H1 (cell line): ENCODE measurements around the gene DRD1. TPM values are rescaled to one million over a fixed set of nuclear protein-coding genes. Genes with fewer than 3 reads are reported as not detected.

ENCODE experiments used
- CTCF ChIA-PET: fragments of 300-600 bp; sonication (Branson Sonifier 250); formaldehyde crosslinking; loops from one replicate; lab custom pipeline; 2021; ENCODE audit not compliant: partially characterized antibody; lab: Charles Lee
- POLR2A ChIA-PET: fragments of 300-600 bp; sonication (Branson Sonifier 250); formaldehyde crosslinking; loops from one replicate; lab custom pipeline; 2021; ENCODE audit warnings: inconsistent platforms; ENCODE audit not compliant: partially characterized antibody; lab: Charles Lee
- DNase-seq, 2 experiments: peaks; one replicate each; pipeline versions ENCODE4 v3.0.0 to v3.0.0-alpha.2; 2010 to 2022; ENCODE audit warnings: low spot score in 2 of 2, low read depth in 1 of 2, mixed read lengths in 1 of 2
- FAIRE-seq: peaks from 2 replicates; lab custom pipeline; 2011; peaks lifted over from hg19 to GRCh38; lab: Jason Lieb, UNC
- H2AFZ ChIP-seq: 2 replicates; pipeline ENCODE4 v1.8.1; 2012; ENCODE audit warnings: low read length, inconsistent platforms
- H2AK5ac ChIP-seq: 2 replicates; pipeline ENCODE4 v1.6.1; 2013; ENCODE audit warnings: low read depth, low read length
- H2BK120ac ChIP-seq: replicated peaks from 2 replicates; pipeline ENCODE3; 2013; ENCODE audit warnings: low read depth, low read length, inconsistent platforms
- H2BK12ac ChIP-seq: 2 replicates; pipeline ENCODE4 v1.6.1; 2013; ENCODE audit warnings: low read depth, low read length
- H2BK15ac ChIP-seq: 2 replicates; pipeline ENCODE4 v1.6.1; 2013; ENCODE audit warnings: low read length
- H2BK20ac ChIP-seq: 2 replicates; pipeline ENCODE4 v1.6.1; 2013; ENCODE audit warnings: low read length
- H2BK5ac ChIP-seq: 2 replicates; pipeline ENCODE4 v1.6.1; 2013; ENCODE audit warnings: low read depth, low read length
- H3K14ac ChIP-seq: 2 replicates; pipeline ENCODE4 v1.6.1; 2013; ENCODE audit warnings: inconsistent platforms; ENCODE audit not compliant: insufficient read length
- H3K18ac ChIP-seq: 2 replicates; pipeline ENCODE4 v1.6.1; 2013; ENCODE audit warnings: low read length; ENCODE audit errors: extremely low read depth
- H3K23ac ChIP-seq: 2 replicates; pipeline ENCODE4 v1.6.1; 2013; ENCODE audit warnings: inconsistent platforms; ENCODE audit not compliant: insufficient read length
- H3K23me2 ChIP-seq: 2 replicates; pipeline ENCODE4 v1.6.1; 2013; ENCODE audit warnings: low read depth, low read length
- H3K27ac ChIP-seq: 2 replicates; pipeline ENCODE4 v1.6.1; 2011; ENCODE audit warnings: low read depth, low read length, inconsistent platforms
- H3K27me3 ChIP-seq, 4 experiments: replicated peaks in 1 of 4; 1 replicate in 1 of 4; 2 replicates in 3 of 4; pipeline versions ENCODE4 v1.6.1 to v1.8.1; 2011 to 2013; ENCODE audit warnings: low read length in 3 of 4, mild to moderate bottlenecking in 3 of 4, inconsistent platforms in 2 of 4, mixed read lengths in 2 of 4, moderate library complexity in 1 of 4; ENCODE audit not compliant: control insufficient read depth in 3 of 4, insufficient read depth in 3 of 4; ENCODE audit errors: extremely low read depth in 1 of 4
- H3K36me3 ChIP-seq, 4 experiments: 2 replicates each; pipeline versions ENCODE4 v1.6.1 to v1.8.1; 2011 to 2013; ENCODE audit warnings: mild to moderate bottlenecking in 4 of 4, low read length in 3 of 4, moderate library complexity in 2 of 4, control low read depth in 1 of 4, inconsistent platforms in 1 of 4; ENCODE audit not compliant: insufficient read depth in 4 of 4, control insufficient read depth in 2 of 4
- H3K4ac ChIP-seq: replicated peaks from 2 replicates; pipeline ENCODE3; 2013; ENCODE audit warnings: low read length, low read depth, mixed read lengths, inconsistent platforms; ENCODE audit not compliant: insufficient read length
- H3K4me1 ChIP-seq, 4 experiments: replicated peaks in 1 of 4; 1 replicate in 1 of 4; 2 replicates in 3 of 4; pipeline versions ENCODE4 v1.6.1 to v1.8.1; 2011 to 2013; ENCODE audit warnings: low read length in 3 of 4, inconsistent platforms in 2 of 4, mixed read lengths in 1 of 4; ENCODE audit not compliant: insufficient read depth in 4 of 4, control insufficient read depth in 3 of 4
- H3K4me2 ChIP-seq, 2 experiments: 2 replicates each; pipeline versions ENCODE4 v1.6.1 to v1.8.1; 2011 to 2013; ENCODE audit warnings: low read depth in 2 of 2, low read length in 2 of 2, control low read depth in 1 of 2, inconsistent platforms in 1 of 2, mild to moderate bottlenecking in 1 of 2; ENCODE audit not compliant: insufficient read depth in 1 of 2
- H3K4me3 ChIP-seq, 4 experiments: fragments of 200-600, 300-600 bp in 1 of 4; sonication (generic), shearing (Covaris generic), sonication (Bioruptor Twin) in 1 of 4; 2 replicates each; pipeline versions ENCODE4 v1.5.1 to v1.8.1; 2011 to 2016; ENCODE audit warnings: low read length in 4 of 4, low read depth in 3 of 4, control low read depth in 2 of 4, inconsistent platforms in 2 of 4, mild to moderate bottlenecking in 2 of 4, mixed read lengths in 1 of 4, moderate library complexity in 1 of 4; ENCODE audit not compliant: insufficient read depth in 2 of 4; ENCODE audit errors: extremely low read depth in 1 of 4
- H3K56ac ChIP-seq: replicated peaks from 2 replicates; pipeline ENCODE3; 2013; ENCODE audit warnings: low read depth, mild to moderate bottlenecking, mixed read lengths, low read length, inconsistent platforms; ENCODE audit not compliant: insufficient read length
- H3K79me1 ChIP-seq: 2 replicates; pipeline ENCODE4 v1.6.1; 2013; ENCODE audit warnings: low read depth, low read length, control low read depth
- H3K79me2 ChIP-seq, 2 experiments: 2 replicates each; pipeline versions ENCODE4 v1.6.1 to v1.8.1; 2012 to 2013; ENCODE audit warnings: low read length in 2 of 2, mild to moderate bottlenecking in 2 of 2, inconsistent platforms in 1 of 2; ENCODE audit not compliant: insufficient read depth in 2 of 2, control insufficient read depth in 1 of 2
- H3K9ac ChIP-seq, 4 experiments: replicated peaks in 1 of 4; 1 replicate in 1 of 4; 2 replicates in 3 of 4; pipeline versions ENCODE4 v1.6.1 to v1.8.1; 2011 to 2013; ENCODE audit warnings: low read depth in 3 of 4, low read length in 3 of 4, control low read depth in 2 of 4, mild to moderate bottlenecking in 2 of 4, moderate library complexity in 2 of 4, inconsistent platforms in 1 of 4; ENCODE audit errors: extremely low read depth in 1 of 4
- H3K9me3 ChIP-seq, 2 experiments: 2 replicates each; pipeline versions ENCODE4 v1.6.1 to v1.8.1; 2012 to 2013; ENCODE audit warnings: mild to moderate bottlenecking in 2 of 2, moderate library complexity in 2 of 2, control low read depth in 1 of 2, inconsistent platforms in 1 of 2, low read depth in 1 of 2, low read length in 1 of 2, mixed read lengths in 1 of 2; ENCODE audit not compliant: insufficient read depth in 2 of 2
- H4K20me1 ChIP-seq, 2 experiments: replicated peaks in 1 of 2; 2 replicates each; pipeline versions ENCODE3 to v1.8.1; 2011 to 2013; ENCODE audit warnings: inconsistent platforms in 2 of 2, low read length in 2 of 2, mild to moderate bottlenecking in 1 of 2; ENCODE audit not compliant: insufficient read depth in 2 of 2, control insufficient read depth in 1 of 2
- H4K5ac ChIP-seq: 2 replicates; pipeline ENCODE4 v1.6.1; 2013; ENCODE audit warnings: low read length, low read depth, mixed read lengths, inconsistent platforms; ENCODE audit not compliant: insufficient read length
- H4K8ac ChIP-seq: 2 replicates; pipeline ENCODE4 v1.8.0; 2013; ENCODE audit warnings: mild to moderate bottlenecking, moderate library complexity, low read length, inconsistent platforms; ENCODE audit not compliant: insufficient read depth; ENCODE audit errors: extremely low read depth
- H4K91ac ChIP-seq: replicated peaks from 2 replicates; pipeline ENCODE3; 2013; ENCODE audit warnings: low read length, mixed read lengths, inconsistent platforms; ENCODE audit not compliant: insufficient read length
- ATF2 ChIP-seq: IDR thresholded peaks from 2 replicates; pipeline ENCODE4 v1.6.1; 2012; ENCODE audit warnings: low read length, inconsistent platforms
- ATF3 ChIP-seq: IDR thresholded peaks from 2 replicates; pipeline ENCODE4 v1.6.1; 2011; ENCODE audit warnings: low read depth, mild to moderate bottlenecking, low read length; ENCODE audit not compliant: insufficient read depth
- CHD1 ChIP-seq: IDR thresholded peaks from 2 replicates; pipeline ENCODE4 v1.6.1; 2012; ENCODE audit warnings: low read depth, low read length, improper control_type of control experiment
- GABPA ChIP-seq: IDR thresholded peaks from 2 replicates; pipeline ENCODE4 v1.6.1; 2011; ENCODE audit warnings: mild to moderate bottlenecking, low read length, moderate library complexity, borderline replicate concordance; ENCODE audit not compliant: insufficient read depth
- KDM4A ChIP-seq: IDR thresholded peaks from one replicate; pipeline ENCODE4 v1.7.1; 2012; ENCODE audit warnings: low read depth, mild to moderate bottlenecking, moderate library complexity, low read length, inconsistent platforms; ENCODE audit not compliant: severe bottlenecking
- MAFK ChIP-seq: IDR thresholded peaks from 2 replicates; pipeline ENCODE4 v1.6.1; 2012; ENCODE audit warnings: low read depth, mild to moderate bottlenecking, improper control_type of control experiment, low read length
- NRF1 ChIP-seq: IDR thresholded peaks from 2 replicates; pipeline ENCODE4 v1.6.1; 2011; ENCODE audit warnings: mild to moderate bottlenecking, low read depth, low read length, improper control_type of control experiment
- TCF12 ChIP-seq: IDR thresholded peaks from 2 replicates; pipeline ENCODE4 v1.6.1; 2011; ENCODE audit warnings: low read depth, mild to moderate bottlenecking, low read length
- WGBS, 2 experiments: shearing (Covaris generic) in 1 of 2; methylation state at CpG; one replicate each; pipeline versions ENCODE4 v1.1.6 to v1.1.7; 2013 to 2015; ENCODE audit warnings: low lambda C conversion rate in 2 of 2, mixed read lengths in 2 of 2, inconsistent platforms in 1 of 2, low coverage in 1 of 2, missing lambda C conversion rate in 1 of 2; ENCODE audit not compliant: insufficient replicate concordance in 2 of 2, insufficient coverage in 1 of 2, insufficient read length in 1 of 2; ENCODE audit errors: extremely low coverage in 1 of 2, missing lambda C conversion rate in 1 of 2; 5-methylcytosine and 5-hydroxymethylcytosine counted together
- polyA plus RNA-seq, 7 experiments: library from polyadenylated mRNA; depleted of rRNA in 3 of 7; stranded (reverse) in 5 of 7; unstranded in 2 of 7; fragments of >200 nt in 5 of 7; fragments of 200-250 nt in 2 of 7; gene quantifications; 1 replicate in 5 of 7; 2 replicates in 1 of 7; 4 replicates in 1 of 7; pipeline versions ENCODE4 v1.2.1 to v1.2.3, GENCODE V29; 2011 to 2013; ENCODE audit warnings: missing spikeins in 2 of 7, mixed read lengths in 2 of 7
- total RNA-seq: library from RNA; stranded (reverse); fragmentation: NEBNext Ultra II Directional; extraction: Animal tissue kit (Norgen Biotek cat#: 25700); gene quantifications from 2 replicates; pipeline ENCODE4 v1.2.1, GENCODE V29; 2021
- TF ChIP-seq, protein P1 (sequence below): IDR thresholded peaks from 2 replicates; pipeline ENCODE4 v1.6.1; 2012; ENCODE audit warnings: inconsistent platforms
- TF ChIP-seq, protein P2 (sequence below): IDR thresholded peaks from 2 replicates; pipeline ENCODE4 v1.6.1; 2011; ENCODE audit warnings: low read length, improper control_type of control experiment

DRD1 gene
- total and polyA plus RNA-seq, 2 of the 8 experiments (the other 6 are each of a cell fraction or from before 2014, with no cell fraction given) = 0.03 to 0.19 TPM

GRCh38 chr5:175406300-175406699 lies 37.7 kb downstream of the DRD1 start:
- CTCF ChIA-PET = interaction anchor here (0.6 kb wide), 1 partner anchor 128 kb away, joined by 4 read pairs; no protein-coding TSS in a partner anchor
- TF ChIP-seq MAFK (no peak), ATF2 (no peak), NRF1 (no peak), GABPA (no peak), ATF3 (no peak), TCF12 (no peak), KDM4A (no peak), CHD1 (no peak)
- TF ChIP-seq, protein P1, sequence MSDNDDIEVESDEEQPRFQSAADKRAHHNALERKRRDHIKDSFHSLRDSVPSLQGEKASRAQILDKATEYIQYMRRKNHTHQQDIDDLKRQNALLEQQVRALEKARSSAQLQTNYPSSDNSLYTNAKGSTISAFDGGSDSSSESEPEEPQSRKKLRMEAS = no peak
- TF ChIP-seq, protein P2, sequence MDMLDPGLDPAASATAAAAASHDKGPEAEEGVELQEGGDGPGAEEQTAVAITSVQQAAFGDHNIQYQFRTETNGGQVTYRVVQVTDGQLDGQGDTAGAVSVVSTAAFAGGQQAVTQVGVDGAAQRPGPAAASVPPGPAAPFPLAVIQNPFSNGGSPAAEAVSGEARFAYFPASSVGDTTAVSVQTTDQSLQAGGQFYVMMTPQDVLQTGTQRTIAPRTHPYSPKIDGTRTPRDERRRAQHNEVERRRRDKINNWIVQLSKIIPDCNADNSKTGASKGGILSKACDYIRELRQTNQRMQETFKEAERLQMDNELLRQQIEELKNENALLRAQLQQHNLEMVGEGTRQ = no peak

More at GRCh38 chr5:175406300-175406699, 37.7 kb downstream of the DRD1 start:
- Histone ChIP-seq H3K36me3 (no peaks in the 10 kb centered on the region; a peak in 1 of 8 replicates), H2BK12ac (no peak overlapping the region), H3K9me3 (peaks cover 0 to 3% of the 10 kb centered on the region in 2 experiments; a peak in 1 of 4 replicates), H3K79me1 (no peaks in the 10 kb centered on the region), H3K23ac (no peak overlapping the region), H3K9ac (no peak overlapping the region), H3K4ac (no peak overlapping the region), H2BK120ac (no peak overlapping the region), H3K4me2 (no peak overlapping the region), H2AFZ (no peak overlapping the region), H4K20me1 (no peaks in the 10 kb centered on the region), H3K56ac (no peak overlapping the region), H3K4me3 (no peak overlapping the region), H3K23me2 (no peaks in the 10 kb centered on the region), H2AK5ac (no peak overlapping the region), H3K18ac (no peak overlapping the region), H2BK20ac (no peak overlapping the region), H3K27me3 (no peaks in the 10 kb centered on the region), H3K14ac (no peak overlapping the region), H3K79me2 (no peaks in the 10 kb centered on the region), H3K27ac (no peak overlapping the region), H4K8ac (no peak overlapping the region), H4K5ac (no peak overlapping the region), H2BK5ac (no peak overlapping the region), H3K4me1 (no peaks in the 10 kb centered on the region), H4K91ac (no peak overlapping the region), H2BK15ac (no peak overlapping the region)
- no peak for DNase-seq
- POLR2A ChIA-PET = no interaction called here
- WGBS, 2 experiments = 93% methylated on average over 3 of the region's 3 CpGs; no CpG with 5 or more reads in 1 of the 2 experiments
- no peak for FAIRE-seq
